Natural killer cell (primary cell): ENCODE measurements around the gene RHPN2. TPM values are rescaled to one million over a fixed set of nuclear protein-coding genes. Genes with fewer than 3 reads are reported as not detected.
A peak's percentile ranks its signal among the peaks of the same experiment; 100 is the strongest.
"Not testable (repeated sequence)": the region's sequence is repeated elsewhere in the genome, so short reads cannot be mapped to it uniquely, and the experiment has no call there.

Experiments used
- ATAC-seq, 3 donors: fragments of 150-1000 bp in 2 of 3; fragments of 200-7000 bp in 1 of 3; cut with Tn5 transposase; 1 replicate in 1 of 3; 2 replicates in 2 of 3; pipeline ENCODE4 v1.10.0; 2021; ENCODE audit warnings: mild to moderate bottlenecking in 2 of 3, moderate library complexity in 2 of 3
- DNase-seq, 2 donors: peaks; one replicate each; pipeline versions ENCODE4 v3.0.0 to v3.0.0-alpha.2; 2013 to 2021; ENCODE audit warnings: mixed read lengths in 1 of 2
- H3K27ac ChIP-seq: one replicate; pipeline ENCODE4 v1.5.1; 2013; ENCODE audit warnings: mild to moderate bottlenecking, low read length
- H3K27me3 ChIP-seq: one replicate; pipeline ENCODE4 v1.6.1; 2013; ENCODE audit warnings: low read length; ENCODE audit not compliant: control insufficient read depth, insufficient read depth
- H3K36me3 ChIP-seq: one replicate; pipeline ENCODE4 v1.6.1; 2013; ENCODE audit warnings: low read length; ENCODE audit not compliant: control insufficient read depth, insufficient read depth
- H3K4me1 ChIP-seq: one replicate; pipeline ENCODE4 v1.6.1; 2013; ENCODE audit warnings: low read length; ENCODE audit not compliant: control insufficient read depth, insufficient read depth
- H3K4me3 ChIP-seq: one replicate; pipeline ENCODE4 v1.5.1; 2013; ENCODE audit warnings: low read length
- H3K9me3 ChIP-seq: one replicate; pipeline ENCODE4 v1.6.1; 2013; ENCODE audit warnings: low read length; ENCODE audit not compliant: control insufficient read depth, insufficient read depth
- H3K27ac Mint-ChIP-seq, 2 donors: one replicate each; pipeline ENCODE4 v1.8.0; 2022; ENCODE audit warnings: mild to moderate bottlenecking in 2 of 2, mixed read lengths in 2 of 2, moderate library complexity in 1 of 2
- H3K27me3 Mint-ChIP-seq, 2 donors: one replicate each; pipeline ENCODE4 v1.8.0; 2022; ENCODE audit warnings: low read depth in 2 of 2, mixed read lengths in 2 of 2
- H3K36me3 Mint-ChIP-seq: one replicate; pipeline ENCODE4 v1.8.0; 2022; ENCODE audit warnings: mixed read lengths
- H3K4me1 Mint-ChIP-seq, 2 donors: one replicate each; pipeline ENCODE4 v1.8.0; 2022; ENCODE audit warnings: mixed read lengths in 2 of 2
- H3K4me3 Mint-ChIP-seq: one replicate; pipeline ENCODE4 v1.8.0; 2022; ENCODE audit warnings: mild to moderate bottlenecking, moderate library complexity, mixed read lengths
- H3K9me3 Mint-ChIP-seq, 2 donors: one replicate each; pipeline ENCODE4 v1.8.0; 2022; ENCODE audit warnings: mixed read lengths in 2 of 2
- CTCF ChIP-seq: fragments of 200-600 bp; IDR thresholded peaks from one replicate; pipeline ENCODE4 v1.8.0; 2022; ENCODE audit warnings: antibody characterized with exemption
- WGBS: methylation state at CpG from one replicate; pipeline ENCODE4 v1.1.7; 2013; ENCODE audit warnings: missing lambda C conversion rate; ENCODE audit not compliant: insufficient coverage; 5-methylcytosine and 5-hydroxymethylcytosine counted together
- intact Hi-C: fragments of 100-400 bp; cut with micrococcal nuclease; formaldehyde crosslinking; loops from one replicate; pipeline ENCODE4 v1.14.2; 2022
- total RNA-seq, 4 donors: library from RNA; stranded (reverse); fragments of 120-200 nt in 1 of 4; gene quantifications; one replicate each; pipeline versions ENCODE4 v1.2.3 to v1.2.4, GENCODE V29; 2013 to 2022

RHPN2 gene
- total RNA-seq, 3 donors from 2014 or later (not counting 1 experiment from before 2014, with no cell fraction given) = 0.35 TPM; not detected in 2

GRCh38 chr19:33000510-33000909 is 64.2 kb downstream of the RHPN2 start:
- Histone ChIP-seq H3K27me3 (no peaks in the 10 kb centered on the region), H3K27ac (no peak overlapping the region), H3K36me3 (no peaks in the 10 kb centered on the region), H3K4me3 (no peak overlapping the region), H3K4me1 (no peaks in the 10 kb centered on the region), H3K9me3 (no peaks in the 10 kb centered on the region)
- H3K27me3 Mint-ChIP-seq = peaks cover 9 to 17% of the 10 kb centered on the region in 2 donors
- peak in 1 of 2 donors; percentile 37 for DNase-seq
- peaks cover 5% of the 10 kb centered on the region in 2 donors for H3K4me1 Mint-ChIP-seq
- ATAC-seq = no peak
- no peak overlapping the region for H3K27ac Mint-ChIP-seq
- intact Hi-C loops = no loop called here
- H3K36me3 Mint-ChIP-seq = no peaks in the 10 kb centered on the region
- WGBS = 25% methylated on average over 7 of the region's 8 CpGs
- no peaks in the 10 kb centered on the region for H3K9me3 Mint-ChIP-seq
- H3K4me3 Mint-ChIP-seq = no peak overlapping the region
- TF ChIP-seq CTCF = no peak

- Histone ChIP-seq H3K4me1 (no peaks in the 10 kb centered on the region), H3K27ac (no peak overlapping the region), H3K4me3 (no peak overlapping the region), H3K27me3 (no peaks in the 10 kb centered on the region), H3K9me3 (no peaks in the 10 kb centered on the region), H3K36me3 (no peaks in the 10 kb centered on the region)
- H3K4me1 Mint-ChIP-seq = peaks cover 5% of the 10 kb centered on the region in 2 donors
- DNase-seq (no peak), ATAC-seq (no peak)
- WGBS = 89% methylated on average over 3 of the region's 3 CpGs
- H3K36me3 Mint-ChIP-seq = no peaks in the 10 kb centered on the region
- no peak overlapping the region for H3K4me3 Mint-ChIP-seq
- no peak overlapping the region for H3K27ac Mint-ChIP-seq
- no peaks in the 10 kb centered on the region for H3K9me3 Mint-ChIP-seq
- peaks cover 9 to 17% of the 10 kb centered on the region in 2 donors for H3K27me3 Mint-ChIP-seq
- TF ChIP-seq CTCF = no peak
- intact Hi-C loops = no loop called here
Measured at GRCh38 chr19:32998722-32999121, 66.0 kb downstream of the RHPN2 start.

GRCh38 chr19:32997716-32998355 is 66.9 kb downstream of the RHPN2 start:
- ATAC-seq = no peak
- H3K27me3 ChIP-seq = no peaks in the 10 kb centered on the region
- no peak overlapping the region for H3K27ac ChIP-seq
- H3K4me3 ChIP-seq = no peak overlapping the region
- Mint-ChIP-seq H3K4me1 (peaks cover 5% of the 10 kb centered on the region in 2 donors), H3K36me3 (no peaks in the 10 kb centered on the region), H3K27ac (no peak overlapping the region), H3K9me3 (no peaks in the 10 kb centered on the region), H3K27me3 (peaks cover 9 to 17% of the 10 kb centered on the region in 2 donors), H3K4me3 (no peak overlapping the region)
- no peaks in the 10 kb centered on the region for H3K36me3 ChIP-seq
- TF ChIP-seq CTCF = no peak
- 89% methylated on average over 14 of the region's 14 CpGs for WGBS
- no peaks in the 10 kb centered on the region for H3K9me3 ChIP-seq
- H3K4me1 ChIP-seq = no peaks in the 10 kb centered on the region
- intact Hi-C loops = no loop called here
- no peak for DNase-seq

GRCh38 chr19:32997061-32997464 is 67.6 kb downstream of the RHPN2 start:
- H3K27ac ChIP-seq, H3K27ac Mint-ChIP-seq, H3K36me3 ChIP-seq, H3K9me3 Mint-ChIP-seq, H3K36me3 Mint-ChIP-seq, H3K9me3 ChIP-seq, ATAC-seq, intact Hi-C loops, H3K27me3 ChIP-seq, DNase-seq, H3K4me3 ChIP-seq, H3K4me3 Mint-ChIP-seq, H3K4me1 ChIP-seq, H3K4me1 Mint-ChIP-seq: not testable (repeated sequence)
- 89% methylated on average over 6 of the region's 7 CpGs for WGBS
- H3K27me3 Mint-ChIP-seq = peaks cover 9 to 17% of the 10 kb centered on the region in 2 donors

- ATAC-seq, H3K36me3 ChIP-seq, H3K9me3 Mint-ChIP-seq, H3K27ac Mint-ChIP-seq, H3K9me3 ChIP-seq, DNase-seq, H3K27ac ChIP-seq, H3K36me3 Mint-ChIP-seq, H3K4me1 ChIP-seq, H3K4me3 ChIP-seq, H3K4me3 Mint-ChIP-seq, intact Hi-C loops, H3K27me3 ChIP-seq, H3K4me1 Mint-ChIP-seq: not testable (repeated sequence)
- 91% methylated on average over 17 of the region's 17 CpGs for WGBS
- H3K27me3 Mint-ChIP-seq = peaks cover 9 to 17% of the 10 kb centered on the region in 2 donors
Measured at GRCh38 chr19:32995966-32996365, 68.7 kb downstream of the RHPN2 start.
